Activated naive CD8-positive, alpha-beta T cell treated with anti-CD3 and anti-CD28 coated beads, Interleukin-2, amount 50 U/mL, for 24 hours (primary cell): ENCODE measurements around the gene CUL7.
"Not testable (repeated sequence)": the region's sequence is repeated elsewhere in the genome, so short reads cannot be mapped to it uniquely, and the experiment has no call there.

Experiments
- ATAC-seq: fragments of 150-1000 bp; cut with Tn5 transposase; one replicate; pipeline ENCODE4 v1.10.0; 2021
- DNase-seq: peaks from one replicate; pipeline ENCODE4 v3.0.0; 2021
- H3K27ac Mint-ChIP-seq: one replicate; pipeline ENCODE4 v1.8.0; 2021; ENCODE audit warnings: mild to moderate bottlenecking, mixed read lengths
- H3K27me3 Mint-ChIP-seq: one replicate; pipeline ENCODE4 v1.8.0; 2021; ENCODE audit warnings: mixed read lengths
- H3K36me3 Mint-ChIP-seq: one replicate; pipeline ENCODE4 v1.8.0; 2021; ENCODE audit warnings: low read depth, mixed read lengths
- H3K4me1 Mint-ChIP-seq: one replicate; pipeline ENCODE4 v1.8.0; 2021; ENCODE audit warnings: mixed read lengths
- H3K4me3 Mint-ChIP-seq: one replicate; pipeline ENCODE4 v1.8.0; 2021; ENCODE audit warnings: mild to moderate bottlenecking, moderate library complexity, mixed read lengths
- H3K9me3 Mint-ChIP-seq: one replicate; pipeline ENCODE4 v1.8.0; 2021; ENCODE audit warnings: mixed read lengths

Gene CUL7

DNA sequence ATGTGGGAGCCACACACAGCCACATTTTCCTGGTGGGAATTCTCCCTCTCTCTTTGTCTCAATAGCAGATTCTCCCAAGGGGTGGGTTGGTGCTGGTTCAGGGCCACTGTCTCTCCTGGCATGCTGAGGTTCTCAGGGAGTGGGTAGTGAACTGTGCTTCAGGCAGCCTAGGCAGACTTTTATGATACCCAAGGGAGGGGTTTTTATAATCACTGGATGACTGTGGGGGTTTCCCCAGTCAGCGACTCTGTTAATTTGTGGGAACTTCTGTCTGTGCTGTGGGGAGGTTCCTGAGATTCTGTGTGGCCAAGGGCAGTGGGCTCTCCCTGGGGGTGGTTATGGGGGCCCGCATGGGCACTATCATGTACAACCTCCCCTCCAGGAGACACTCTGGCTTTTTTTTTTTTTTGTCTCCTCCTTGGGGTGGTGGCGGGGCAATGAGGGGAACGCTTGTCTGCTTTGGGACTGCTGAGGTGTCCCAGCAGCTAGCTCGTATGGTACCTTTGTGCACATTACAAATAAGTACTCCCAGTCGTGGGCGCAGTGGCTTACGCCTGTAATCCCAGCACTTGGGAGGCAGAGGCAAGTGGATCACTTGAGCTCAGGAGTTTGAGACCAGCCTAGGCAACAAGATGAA lies 32.5 kb upstream of the CUL7 start:
- ATAC-seq (peak; percentile 90), DNase-seq (no peak)
- Mint-ChIP-seq H3K9me3 (no peaks in the 10 kb centered on the region), H3K27ac (no peak overlapping the region), H3K36me3 (no peaks in the 10 kb centered on the region), H3K4me3 (no peak overlapping the region), H3K4me1 (peaks cover 9% of the 10 kb centered on the region), H3K27me3 (no peaks in the 10 kb centered on the region)

- H3K4me3 Mint-ChIP-seq = no peak overlapping the region
- no peak for ATAC-seq
- H3K9me3 Mint-ChIP-seq = no peaks in the 10 kb centered on the region
- DNase-seq = no peak
- no peaks in the 10 kb centered on the region for H3K36me3 Mint-ChIP-seq
- peaks cover 9% of the 10 kb centered on the region for H3K4me1 Mint-ChIP-seq
- no peak overlapping the region for H3K27ac Mint-ChIP-seq
- peaks cover 5% of the 10 kb centered on the region for H3K27me3 Mint-ChIP-seq
Measured at GRCh38 chr6:43082806-43083655, 29.4 kb upstream of the CUL7 start.

GRCh38 chr6:43081922-43082321 lies 28.3 kb upstream of the CUL7 start:
- not testable (repeated sequence) for DNase-seq, H3K36me3 Mint-ChIP-seq, H3K4me3 Mint-ChIP-seq, H3K9me3 Mint-ChIP-seq, H3K27ac Mint-ChIP-seq, ATAC-seq
- Mint-ChIP-seq H3K4me1 (peaks cover 12% of the 10 kb centered on the region), H3K27me3 (peaks cover 16% of the 10 kb centered on the region)

DNA sequence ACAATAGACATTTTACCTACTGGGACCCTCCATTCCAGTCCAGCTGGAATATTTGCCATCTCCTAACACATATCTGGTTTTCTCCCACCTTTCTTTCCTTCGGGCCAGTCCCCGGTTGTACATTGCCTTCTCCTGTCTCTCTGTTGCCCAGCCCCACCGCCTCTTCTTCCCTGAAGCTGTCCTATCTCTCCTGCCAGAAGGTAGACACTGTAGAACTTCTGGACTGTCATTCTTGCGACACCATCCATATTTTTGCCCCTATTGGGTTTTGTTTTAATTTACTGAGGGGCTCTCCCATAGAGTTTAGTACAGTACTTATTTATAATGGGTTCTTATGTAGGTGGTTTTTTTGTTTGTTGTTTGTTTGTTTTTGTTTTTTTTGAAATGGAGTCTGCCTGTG lies 27.4 kb upstream of the CUL7 start:
- DNase-seq (no peak), ATAC-seq (no peak)
- peaks cover 18% of the 10 kb centered on the region for H3K27me3 Mint-ChIP-seq
- peaks cover 8% of the 10 kb centered on the region for H3K4me1 Mint-ChIP-seq
- no peaks in the 10 kb centered on the region for H3K9me3 Mint-ChIP-seq
- H3K4me3 Mint-ChIP-seq = no peak overlapping the region
- H3K36me3 Mint-ChIP-seq = no peaks in the 10 kb centered on the region
- no peak overlapping the region for H3K27ac Mint-ChIP-seq

- H3K27me3 Mint-ChIP-seq = peaks cover 22% of the 10 kb centered on the region
- no peak overlapping the region for H3K4me3 Mint-ChIP-seq
Measured at GRCh38 chr6:43078691-43079090, 25.0 kb upstream of the CUL7 start.

DNA sequence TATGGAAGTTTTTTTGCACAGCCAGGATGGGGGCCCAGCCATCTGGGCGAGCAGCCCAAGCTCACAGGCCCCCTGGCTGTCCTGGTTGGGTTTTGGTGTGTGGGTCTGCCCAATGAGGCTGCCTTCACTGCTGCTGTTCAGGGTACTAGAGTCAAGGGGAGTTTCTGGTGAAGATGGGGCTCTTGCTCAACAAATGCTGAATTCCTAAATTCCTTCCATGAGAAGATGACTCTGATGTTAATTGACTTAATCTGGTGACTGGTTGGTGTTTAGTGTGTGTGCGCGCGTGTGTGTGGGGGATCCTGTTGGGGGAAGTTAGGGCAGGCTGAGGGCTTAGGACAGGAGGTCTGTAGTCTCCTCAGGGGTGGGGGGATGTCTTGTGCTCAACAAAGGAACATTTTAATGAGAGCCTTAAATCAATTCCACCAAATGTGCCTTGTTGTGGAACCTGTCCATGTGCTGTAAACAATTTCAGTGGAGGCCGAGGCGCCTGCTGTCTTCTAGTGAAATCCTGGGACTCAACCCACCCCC lies 24.4 kb upstream of the CUL7 start:
- DNase-seq (no peak), ATAC-seq (no peak)
- H3K9me3 Mint-ChIP-seq = no peaks in the 10 kb centered on the region
- peaks cover 7% of the 10 kb centered on the region for H3K4me1 Mint-ChIP-seq
- H3K27ac Mint-ChIP-seq = no peak overlapping the region
- no peaks in the 10 kb centered on the region for H3K36me3 Mint-ChIP-seq
- peaks cover 22% of the 10 kb centered on the region for H3K27me3 Mint-ChIP-seq
- H3K4me3 Mint-ChIP-seq = peak overlapping the region; percentile 2

More at GRCh38 chr6:43078691-43079090, 25.0 kb upstream of the CUL7 start:
- DNase-seq (no peak), ATAC-seq (no peak)
- Mint-ChIP-seq H3K4me1 (peaks cover 7% of the 10 kb centered on the region), H3K36me3 (no peaks in the 10 kb centered on the region), H3K27ac (no peak overlapping the region), H3K9me3 (no peaks in the 10 kb centered on the region)

DNA sequence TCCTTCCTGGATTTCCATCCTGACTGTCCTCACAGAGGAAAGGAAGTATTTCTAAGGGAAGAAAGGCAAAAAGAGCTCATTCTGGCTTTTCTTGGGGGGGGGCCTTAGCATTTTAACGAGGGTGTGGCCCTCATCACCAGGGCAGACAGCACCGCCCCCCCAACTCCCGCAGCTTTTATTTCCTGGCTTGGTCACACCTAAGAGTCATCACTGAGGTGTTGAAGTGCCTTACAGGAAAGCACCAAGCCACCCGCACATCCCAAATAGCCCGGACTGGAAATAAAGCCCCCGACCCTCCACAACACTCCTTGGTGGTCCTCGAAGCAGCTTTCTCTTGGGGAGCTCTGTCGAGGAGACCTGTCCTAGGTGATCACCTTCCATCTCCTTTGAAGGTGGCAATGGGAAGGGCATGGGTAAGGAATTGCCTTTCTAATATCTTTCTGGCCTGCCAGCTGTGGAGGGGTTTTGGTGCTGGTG lies 23.7 kb upstream of the CUL7 start:
- Mint-ChIP-seq H3K36me3 (no peaks in the 10 kb centered on the region), H3K4me1 (peaks cover 7% of the 10 kb centered on the region), H3K27me3 (peaks cover 22% of the 10 kb centered on the region), H3K4me3 (peak overlapping the region; percentile 67), H3K9me3 (no peaks in the 10 kb centered on the region), H3K27ac (no peak overlapping the region)
- no peak for DNase-seq
- ATAC-seq = no peak

DNA sequence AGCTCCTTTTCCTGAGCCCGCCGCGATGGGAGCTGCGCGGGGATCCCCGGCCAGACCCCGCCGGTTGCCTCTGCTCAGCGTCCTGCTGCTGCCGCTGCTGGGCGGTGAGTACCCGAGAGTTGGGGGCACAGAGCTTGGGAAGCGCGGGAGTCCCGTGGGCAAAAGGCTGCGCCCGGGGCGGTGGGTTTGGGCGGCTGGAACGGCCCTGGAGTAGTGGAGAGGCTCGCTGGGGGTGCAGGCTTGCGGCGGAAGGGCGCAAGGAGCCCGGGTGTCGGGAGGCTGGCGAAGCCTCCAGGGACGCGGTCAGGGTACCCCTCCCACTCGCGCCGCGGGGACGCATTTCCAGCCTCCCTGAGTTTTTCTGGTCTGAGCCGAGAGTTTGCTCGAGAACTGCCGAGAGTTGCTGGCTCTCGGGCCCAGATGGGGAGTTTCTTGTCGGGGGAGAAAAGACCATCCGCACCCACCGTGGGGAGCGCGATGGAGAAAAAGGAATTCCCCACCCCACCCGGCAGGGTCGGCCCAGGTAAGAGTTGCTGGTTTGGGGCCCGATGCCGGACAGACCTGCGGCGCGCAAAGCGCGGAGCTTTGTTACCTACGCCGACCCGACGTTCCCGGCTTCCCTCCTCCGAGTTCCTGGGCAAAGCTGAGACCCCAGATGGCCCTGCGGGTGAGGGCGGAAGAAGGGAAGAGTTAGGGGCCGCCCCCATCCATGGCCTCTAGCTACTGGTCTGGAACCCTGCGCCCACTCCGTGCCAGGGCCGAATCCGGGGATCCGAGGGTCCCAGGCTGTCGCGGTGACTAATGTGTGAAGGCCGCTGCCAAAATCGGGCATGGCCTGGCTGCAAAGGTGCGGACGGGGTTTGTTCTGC lies 23.0 kb upstream of the CUL7 start:
- H3K27me3 Mint-ChIP-seq = peaks cover 22% of the 10 kb centered on the region

DNA sequence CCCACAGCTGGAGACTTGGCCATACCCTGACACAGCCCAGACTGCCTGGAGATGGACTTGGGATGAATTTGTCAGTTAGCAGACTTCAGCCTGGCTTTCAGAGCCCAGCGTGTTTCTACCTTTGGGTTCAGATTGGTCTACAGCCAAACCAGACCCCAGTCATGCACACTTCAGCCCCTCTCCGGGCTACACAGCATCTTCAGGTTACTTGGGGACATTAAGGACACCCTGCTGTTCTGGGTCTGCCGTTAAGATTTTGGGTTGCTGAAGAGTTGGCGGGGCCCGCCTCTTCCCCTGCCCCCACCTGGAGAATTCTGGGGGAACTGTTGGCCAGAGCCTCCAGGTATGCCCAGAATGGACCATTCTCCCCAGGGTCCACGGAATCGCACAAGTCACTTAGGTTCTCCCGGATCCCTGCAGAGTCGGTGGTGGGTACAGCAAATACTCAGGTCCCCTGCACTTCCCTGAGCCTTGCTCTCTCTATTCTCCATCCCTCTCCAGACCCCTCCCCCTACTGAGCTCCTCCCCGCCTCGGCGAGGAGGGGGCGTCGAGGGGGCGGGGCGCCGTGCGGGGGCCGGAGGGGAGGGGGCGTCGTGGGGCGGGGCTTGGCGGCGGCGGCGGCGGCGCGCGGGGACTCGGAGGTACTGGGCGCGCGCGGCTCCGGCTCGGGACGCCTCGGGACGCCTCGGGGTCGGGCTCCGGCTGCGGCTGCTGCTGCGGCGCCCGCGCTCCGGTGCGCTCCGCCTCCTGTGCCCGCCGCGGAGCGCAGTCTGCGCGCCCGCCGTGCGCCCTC lies 22.2 kb upstream of the CUL7 start, which contains the start of gene PTK7:
TSS of gene PTK7 (plus strand) at position 645 of the 794 bp plus-strand sequence. CDS start 175 bp downstream, outside the sequence.
- Mint-ChIP-seq H3K4me1 (peaks cover 5% of the 10 kb centered on the region), H3K36me3 (peaks cover 1% of the 10 kb centered on the region), H3K27me3 (peaks cover 19% of the 10 kb centered on the region), H3K27ac (no peak within 1 kb of the TSS), H3K9me3 (no peaks in the 10 kb centered on the region), H3K4me3 (peak within 1 kb of the TSS; percentile 67)
- ATAC-seq (no peak), DNase-seq (peak; percentile 28)

More for the DNA sequence above, 23.0 kb upstream of the CUL7 start:
- DNase-seq (no peak), ATAC-seq (no peak)
- no peak overlapping the region for H3K27ac Mint-ChIP-seq
- peak overlapping the region; percentile 67 for H3K4me3 Mint-ChIP-seq
- H3K36me3 Mint-ChIP-seq = peaks cover 1% of the 10 kb centered on the region
- no peaks in the 10 kb centered on the region for H3K9me3 Mint-ChIP-seq
- peaks cover 5% of the 10 kb centered on the region for H3K4me1 Mint-ChIP-seq

- Mint-ChIP-seq H3K4me1 (peaks cover 5% of the 10 kb centered on the region), H3K27ac (no peak overlapping the region), H3K36me3 (peaks cover 1% of the 10 kb centered on the region), H3K9me3 (no peaks in the 10 kb centered on the region), H3K27me3 (peaks cover 19% of the 10 kb centered on the region), H3K4me3 (peak overlapping the region; percentile 61)
- DNase-seq (no peak), ATAC-seq (no peak)
Measured at GRCh38 chr6:43074847-43075669, 21.4 kb upstream of the CUL7 start.

DNA sequence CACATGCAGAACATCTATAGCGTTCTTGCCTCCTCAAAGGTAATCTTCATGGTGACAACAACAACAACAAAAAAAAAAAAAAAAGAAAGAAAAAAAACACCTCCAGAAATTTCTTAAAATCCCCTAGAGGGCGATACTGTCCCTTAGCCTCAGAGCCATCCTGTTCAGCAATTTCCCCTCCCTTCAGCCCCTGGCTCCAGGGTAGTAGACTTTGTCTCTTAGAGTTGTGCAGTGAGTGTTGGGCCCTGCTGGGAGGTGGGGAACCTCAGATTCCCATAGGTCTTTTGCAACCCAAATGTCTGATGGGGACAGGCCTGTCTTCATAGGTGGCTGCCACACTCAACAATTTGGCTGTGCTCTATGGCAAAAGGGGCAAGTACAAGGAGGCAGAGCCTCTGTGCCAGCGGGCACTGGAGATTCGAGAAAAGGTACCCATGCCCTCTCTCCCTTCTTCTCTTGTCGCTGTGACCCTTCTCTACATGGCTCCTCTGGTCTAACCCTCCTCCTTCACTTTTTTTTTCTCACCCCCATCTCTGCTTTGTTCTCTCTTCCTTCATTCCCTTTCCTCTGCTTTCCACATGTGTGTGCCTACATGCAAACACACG lies 16.5 kb upstream of the CUL7 start:
- no peak overlapping the region for H3K4me3 Mint-ChIP-seq
- H3K36me3 Mint-ChIP-seq = peaks cover 1% of the 10 kb centered on the region
- no peaks in the 10 kb centered on the region for H3K27me3 Mint-ChIP-seq
- ATAC-seq = peak; percentile 50
- no peaks in the 10 kb centered on the region for H3K9me3 Mint-ChIP-seq
- H3K27ac Mint-ChIP-seq = no peak overlapping the region
- no peak for DNase-seq
- no peaks in the 10 kb centered on the region for H3K4me1 Mint-ChIP-seq

GRCh38 chr6:43062818-43063217 lies 9.2 kb upstream of the CUL7 start:
- Mint-ChIP-seq H3K9me3 (no peaks in the 10 kb centered on the region), H3K4me3 (no peak overlapping the region), H3K4me1 (peaks cover 22% of the 10 kb centered on the region), H3K36me3 (peaks cover 4% of the 10 kb centered on the region), H3K27ac (no peak overlapping the region), H3K27me3 (no peaks in the 10 kb centered on the region)
- no peak for ATAC-seq
- no peak for DNase-seq
